HG03095 (cell line): Measurements from ENCODE around the gene PMEPA1.
"Not testable (repeated sequence)": the region's sequence is repeated elsewhere in the genome, so short reads cannot be mapped to it uniquely, and the experiment has no call there.

ENCODE experiments used
- ATAC-seq: cut with Tn5 transposase; IDR thresholded peaks from one replicate; pipeline ENCODE4 v1.9.1; 2021; ENCODE audit warnings: moderate library complexity; ENCODE audit not compliant: unreplicated experiment

The PMEPA1 gene

GRCh38 chr20:57653546-57653900 lies 56.3 kb downstream of the PMEPA1 start:
- ATAC-seq = no peak

- ATAC-seq = no peak
These were observed 56.9 kb downstream of the PMEPA1 start for GRCh38 chr20:57652606-57653545.

GRCh38 chr20:57651881-57652605 lies 57.8 kb downstream of the PMEPA1 start:
- no peak for ATAC-seq

- no peak for ATAC-seq
These were observed 58.9 kb downstream of the PMEPA1 start for GRCh38 chr20:57650756-57651483.

- no peak for ATAC-seq
These were observed 59.5 kb downstream of the PMEPA1 start for GRCh38 chr20:57650266-57650665.

- ATAC-seq = no peak
These were observed 60.2 kb downstream of the PMEPA1 start for GRCh38 chr20:57649617-57650015.

- no peak for ATAC-seq
These were observed 60.8 kb downstream of the PMEPA1 start for GRCh38 chr20:57648878-57649616.

- ATAC-seq = no peak
These were observed 61.7 kb downstream of the PMEPA1 start for GRCh38 chr20:57647933-57648785.

GRCh38 chr20:57647006-57647932 lies 62.5 kb downstream of the PMEPA1 start:
- no peak for ATAC-seq

- ATAC-seq = no peak
These were observed 70.9 kb downstream of the PMEPA1 start for GRCh38 chr20:57638895-57639236.

- ATAC-seq = no peak
These were observed 71.5 kb downstream of the PMEPA1 start for GRCh38 chr20:57638173-57638894.

GRCh38 chr20:57633945-57634491 lies 75.8 kb downstream of the PMEPA1 start:
- ATAC-seq = no peak

- no peak for ATAC-seq
These were observed 77.5 kb downstream of the PMEPA1 start for GRCh38 chr20:57632286-57632685.

- no peak for ATAC-seq
These were observed 79.8 kb downstream of the PMEPA1 start for GRCh38 chr20:57630061-57630460.

GRCh38 chr20:57629491-57629901 lies 80.3 kb downstream of the PMEPA1 start:
- not testable (repeated sequence) for ATAC-seq

- not testable (repeated sequence) for ATAC-seq
These were observed 80.9 kb downstream of the PMEPA1 start for GRCh38 chr20:57628962-57629308.

- no peak for ATAC-seq
These were observed 81.5 kb downstream of the PMEPA1 start for GRCh38 chr20:57628047-57628961.
